ENCODE measurements around the gene BAHD1. TPM values are rescaled to one million over a fixed set of nuclear protein-coding genes. Genes with fewer than 3 reads are reported as not detected.

BAHD1 gene
- total RNA-seq, 1 donor from 2014 or later, result 17.7 TPM

- DNase-seq (ENCODE audit: low spot score), result no peak
- intact Hi-C loops (cut with DNase I), result no loop called here
Observed at GRCh38 chr15:40512440-40512839, 71.7 kb downstream of the BAHD1 start.

GRCh38 chr15:40513609-40514008, 72.9 kb downstream of the BAHD1 start:
- intact Hi-C loops (cut with DNase I), result no loop called here

GRCh38 chr15:40516322-40516721, 75.6 kb downstream of the BAHD1 start:
- intact Hi-C loops (cut with DNase I), result loop anchor here (5.0 kb wide), 1 partner anchor 76 kb away; the partner anchor contains the start of gene KNL1
- DNase-seq (ENCODE audit: low spot score), result no peak

More at GRCh38 chr15:40513609-40514008, 72.9 kb downstream of the BAHD1 start:
- no peak for DNase-seq (ENCODE audit: low spot score)

Other genes starting within 250 kb of the BAHD1 start
- gene PAK6, start 201.9 kb upstream of the BAHD1 start, total RNA-seq, result 2.6 TPM
- gene ANKRD63, start 157.9 kb upstream of the BAHD1 start, total RNA-seq, result not detected
- gene PLCB2, start 133.0 kb upstream of the BAHD1 start, total RNA-seq, result 4.6 TPM
- 40.0 TPM for gene INAFM2, start 117.3 kb upstream of the BAHD1 start, total RNA-seq
- 178 TPM for gene CCDC9B, start 100.0 kb upstream of the BAHD1 start, total RNA-seq
- not detected for gene PHGR1, start 89.9 kb upstream of the BAHD1 start, total RNA-seq
- 1.2 TPM for gene DISP2, start 82.7 kb upstream of the BAHD1 start, total RNA-seq
- gene KNSTRN, start 58.2 kb upstream of the BAHD1 start, total RNA-seq, result 7.5 TPM
- 106 TPM for gene IVD, start 35.2 kb upstream of the BAHD1 start, total RNA-seq
- 8.4 TPM for gene CHST14, start 30.0 kb downstream of the BAHD1 start, total RNA-seq
- gene CCDC32, start 124.1 kb downstream of the BAHD1 start, total RNA-seq, result 21.3 TPM
- 8.7 TPM for gene RPUSD2, start 128.3 kb downstream of the BAHD1 start, total RNA-seq
- gene KNL1, start 153.3 kb downstream of the BAHD1 start, total RNA-seq, result 0.43 TPM